Head of caudate nucleus (tissue), 42 donors: ENCODE results near the gene MTX2.
"Not testable (repeated sequence)": the region's sequence is repeated elsewhere in the genome, so short reads cannot be mapped to it uniquely, and the experiment has no call there.

Experiments
- DNase-seq, 42 donors: peaks; one replicate each; pipeline versions ENCODE4 v3.0.0 to v3.0.0-alpha.2; 2020 to 2021; ENCODE audit warnings: mixed read lengths in 7 of 42
- intact Hi-C: fragments of 100-400 bp; cut with DNase I; formaldehyde crosslinking; loops from one replicate; pipeline ENCODE4 v1.15.0; 2022

Gene MTX2

GRCh38 chr2:176356251-176356650 lies 87.0 kb downstream of the MTX2 start:
- intact Hi-C loops, result no loop called here
- DNase-seq, result no peak

GRCh38 chr2:176364273-176364977 lies 95.2 kb downstream of the MTX2 start:
- intact Hi-C loops, result no loop called here
- no peak for DNase-seq

- no peak for DNase-seq
- intact Hi-C loops, result no loop called here
Measured at GRCh38 chr2:176368349-176368748, 99.1 kb downstream of the MTX2 start.

GRCh38 chr2:176370467-176371171 lies 101.4 kb downstream of the MTX2 start:
- no peak for DNase-seq
- intact Hi-C loops, result no loop called here

- intact Hi-C loops, DNase-seq: not testable (repeated sequence)
Measured at GRCh38 chr2:176373155-176373554, 103.9 kb downstream of the MTX2 start.

GRCh38 chr2:176378323-176378722 lies 109.1 kb downstream of the MTX2 start:
- intact Hi-C loops, result no loop called here
- DNase-seq, result no peak

GRCh38 chr2:176380341-176380740 lies 111.1 kb downstream of the MTX2 start:
- DNase-seq, result no peak

GRCh38 chr2:176383100-176383499 lies 113.9 kb downstream of the MTX2 start:
- no peak for DNase-seq
- intact Hi-C loops, result no loop called here

More at GRCh38 chr2:176380341-176380740, 111.1 kb downstream of the MTX2 start:
- intact Hi-C loops, result no loop called here

- DNase-seq, result no peak
- intact Hi-C loops, result no loop called here
Measured at GRCh38 chr2:176383836-176384442, 114.7 kb downstream of the MTX2 start.

GRCh38 chr2:176385219-176385759 lies 116.0 kb downstream of the MTX2 start:
- intact Hi-C loops, result no loop called here
- no peak for DNase-seq

- DNase-seq, result no peak
- intact Hi-C loops, result no loop called here
Measured at GRCh38 chr2:176385838-176386237, 116.6 kb downstream of the MTX2 start.
